ENCODE results near the gene SCTR.

The SCTR gene

GRCh38 chr2:119523383-119523951 lies 816 bp downstream of the SCTR start:
- DNase-seq (ENCODE audit: low read depth, low spot score) = no peak

- no peak for DNase-seq (ENCODE audit: low read depth, low spot score)
Measured at GRCh38 chr2:119522671-119523070, 1.6 kb downstream of the SCTR start.

GRCh38 chr2:119521433-119522050 lies 2.7 kb downstream of the SCTR start:
- no peak for DNase-seq (ENCODE audit: low read depth, low spot score)

GRCh38 chr2:119520696-119521432 lies 3.4 kb downstream of the SCTR start:
- no peak for DNase-seq (ENCODE audit: low read depth, low spot score)

- DNase-seq (ENCODE audit: low read depth, low spot score) = no peak
Measured at GRCh38 chr2:119519057-119519408, 5.2 kb downstream of the SCTR start.

GRCh38 chr2:119518401-119519056 lies 5.8 kb downstream of the SCTR start:
- no peak for DNase-seq (ENCODE audit: low read depth, low spot score)

- no peak for DNase-seq (ENCODE audit: low read depth, low spot score)
Measured at GRCh38 chr2:119517433-119517832, 6.8 kb downstream of the SCTR start.

GRCh38 chr2:119516121-119516520 lies 8.2 kb downstream of the SCTR start:
- DNase-seq (ENCODE audit: low read depth, low spot score) = no peak

- DNase-seq (ENCODE audit: low read depth, low spot score) = no peak
Measured at GRCh38 chr2:119513832-119514231, 10.5 kb downstream of the SCTR start.

- DNase-seq (ENCODE audit: low read depth, low spot score) = no peak
Measured at GRCh38 chr2:119512946-119513345, 11.3 kb downstream of the SCTR start.

- no peak for DNase-seq (ENCODE audit: low read depth, low spot score)
Measured at GRCh38 chr2:119511989-119512388, 12.3 kb downstream of the SCTR start.

GRCh38 chr2:119508756-119509155 lies 15.5 kb downstream of the SCTR start:
- DNase-seq (ENCODE audit: low read depth, low spot score) = no peak

- no peak for DNase-seq (ENCODE audit: low read depth, low spot score)
Measured at GRCh38 chr2:119496682-119497081, 27.6 kb downstream of the SCTR start.

GRCh38 chr2:119495948-119496347 lies 28.3 kb downstream of the SCTR start:
- no peak for DNase-seq (ENCODE audit: low read depth, low spot score)

- no peak for DNase-seq (ENCODE audit: low read depth, low spot score)
Measured at GRCh38 chr2:119494163-119494790, 30.0 kb downstream of the SCTR start.

- DNase-seq (ENCODE audit: low read depth, low spot score) = no peak
Measured at GRCh38 chr2:119491776-119492525, 32.3 kb downstream of the SCTR start.

GRCh38 chr2:119490653-119491195 lies 33.6 kb downstream of the SCTR start:
- no peak for DNase-seq (ENCODE audit: low read depth, low spot score)

- no peak for DNase-seq (ENCODE audit: low read depth, low spot score)
Measured at GRCh38 chr2:119490106-119490505, 34.2 kb downstream of the SCTR start.

- DNase-seq (ENCODE audit: low read depth, low spot score) = no peak
Measured at GRCh38 chr2:119489232-119489952, 34.9 kb downstream of the SCTR start.

Data from brain pericyte (primary cell).